HFF-Myc (cell line): ENCODE results near the gene GPR162.
A peak's percentile ranks its signal among the peaks of the same experiment; 100 is the strongest.
"Not testable (repeated sequence)": the region's sequence is repeated elsewhere in the genome, so short reads cannot be mapped to it uniquely, and the experiment has no call there.

Experiments used
- DNase-seq: peaks from one replicate; pipeline ENCODE4 v3.0.0-alpha.2; 2011; ENCODE audit warnings: low read depth; ENCODE audit errors: extremely low read depth
- H3K4me3 ChIP-seq: replicated peaks from 2 replicates; pipeline ENCODE4 v1.5.1; 2011; ENCODE audit warnings: low read depth, mild to moderate bottlenecking, control low read depth, low read length
- CTCF ChIP-seq: IDR thresholded peaks from 2 replicates; pipeline ENCODE4 v1.5.1; 2012; ENCODE audit warnings: mild to moderate bottlenecking, low read depth, low read length, control low read depth; ENCODE audit errors: missing control alignments

The GPR162 gene

GRCh38 chr12:6869049-6870021 lies 47.7 kb downstream of the GPR162 start:
- peak overlapping the region; percentile 99 for H3K4me3 ChIP-seq
- DNase-seq, result no peak
- peak; percentile 86 for TF ChIP-seq CTCF

- not testable (repeated sequence) for H3K4me3 ChIP-seq, DNase-seq
Observed at GRCh38 chr12:6870304-6870703, 48.7 kb downstream of the GPR162 start.

- no peak for DNase-seq
- peak overlapping the region; percentile 57 for H3K4me3 ChIP-seq
- TF ChIP-seq CTCF, result no peak
Observed at GRCh38 chr12:6871052-6871957, 49.7 kb downstream of the GPR162 start.

GRCh38 chr12:6872073-6873048 lies 50.7 kb downstream of the GPR162 start:
- H3K4me3 ChIP-seq, result peak overlapping the region; percentile 57
- DNase-seq, result no peak
- TF ChIP-seq CTCF, result peak; percentile 97

- H3K4me3 ChIP-seq, result peak within 1 kb of the TSS; percentile 57
- no peak for TF ChIP-seq CTCF
Observed at GRCh38 chr12:6873094-6874014, 51.7 kb downstream of the GPR162 start, which contains the start of gene SPSB2. Gene SPSB2, minus strand, starts transcription at chr12:6873303. Its CDS starts 402 bp downstream, at chr12:6872901.

GRCh38 chr12:6874015-6874368 lies 52.4 kb downstream of the GPR162 start:
- not testable (repeated sequence) for DNase-seq
- H3K4me3 ChIP-seq, result peak overlapping the region; percentile 57

More at GRCh38 chr12:6873094-6874014, 51.7 kb downstream of the GPR162 start, which contains the start of gene SPSB2:
- peak; percentile 70 for DNase-seq
